ENCODE results near the gene OR52I1.

OR52I1 gene

DNA sequence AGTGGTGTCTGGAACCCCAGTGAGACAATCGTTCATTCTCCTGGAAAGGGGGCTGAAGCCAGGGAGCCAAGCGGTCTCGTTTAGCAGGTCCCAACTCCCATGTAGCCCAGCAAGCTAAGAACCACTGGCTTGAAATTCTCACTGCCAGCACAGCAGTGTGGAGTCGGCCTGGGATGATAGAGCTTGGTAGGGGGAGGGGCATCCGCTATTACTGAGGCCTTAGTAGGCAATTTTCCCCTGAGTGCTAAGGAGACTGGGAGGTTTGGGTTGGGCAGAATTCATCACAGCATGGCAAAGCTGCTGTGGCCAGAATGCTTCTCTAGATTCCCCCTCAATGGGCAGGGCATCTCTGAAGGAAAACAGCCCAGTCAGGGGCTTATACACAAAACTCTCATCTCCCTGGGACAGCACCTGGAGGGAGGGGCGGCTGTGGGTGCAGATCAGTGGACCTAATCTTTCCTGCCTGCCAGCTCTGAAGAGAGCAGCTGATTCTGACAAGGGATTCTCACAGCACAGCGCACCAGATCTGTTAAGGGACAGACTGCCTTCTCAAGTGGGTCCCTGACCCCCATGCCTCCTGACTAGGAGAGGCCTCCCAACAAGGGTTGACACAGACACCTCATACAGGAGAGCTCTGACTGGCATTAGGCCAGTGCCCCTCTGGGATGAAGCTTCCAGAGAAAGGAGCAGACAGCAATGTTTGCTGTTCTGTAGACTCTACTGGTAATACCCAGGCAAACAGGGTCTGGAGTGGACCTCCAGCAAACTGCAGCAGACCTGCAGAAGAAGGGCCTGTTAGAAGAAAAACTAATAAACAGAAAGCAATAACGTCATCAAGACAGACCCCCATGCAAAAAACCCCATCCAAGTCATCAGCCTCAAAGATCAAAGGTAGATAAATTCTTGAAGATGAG is 34.1 kb upstream of the OR52I1 start:
- no peak overlapping the region for H3K4me3 Mint-ChIP-seq
- H3K27me3 Mint-ChIP-seq (ENCODE audit: low read depth), result no peaks in the 10 kb centered on the region
- H3K36me3 Mint-ChIP-seq (ENCODE audit: low read depth), result no peaks in the 10 kb centered on the region
- H3K9me3 Mint-ChIP-seq, result peaks cover 25% of the 10 kb centered on the region
- TF ChIP-seq, protein P1, sequence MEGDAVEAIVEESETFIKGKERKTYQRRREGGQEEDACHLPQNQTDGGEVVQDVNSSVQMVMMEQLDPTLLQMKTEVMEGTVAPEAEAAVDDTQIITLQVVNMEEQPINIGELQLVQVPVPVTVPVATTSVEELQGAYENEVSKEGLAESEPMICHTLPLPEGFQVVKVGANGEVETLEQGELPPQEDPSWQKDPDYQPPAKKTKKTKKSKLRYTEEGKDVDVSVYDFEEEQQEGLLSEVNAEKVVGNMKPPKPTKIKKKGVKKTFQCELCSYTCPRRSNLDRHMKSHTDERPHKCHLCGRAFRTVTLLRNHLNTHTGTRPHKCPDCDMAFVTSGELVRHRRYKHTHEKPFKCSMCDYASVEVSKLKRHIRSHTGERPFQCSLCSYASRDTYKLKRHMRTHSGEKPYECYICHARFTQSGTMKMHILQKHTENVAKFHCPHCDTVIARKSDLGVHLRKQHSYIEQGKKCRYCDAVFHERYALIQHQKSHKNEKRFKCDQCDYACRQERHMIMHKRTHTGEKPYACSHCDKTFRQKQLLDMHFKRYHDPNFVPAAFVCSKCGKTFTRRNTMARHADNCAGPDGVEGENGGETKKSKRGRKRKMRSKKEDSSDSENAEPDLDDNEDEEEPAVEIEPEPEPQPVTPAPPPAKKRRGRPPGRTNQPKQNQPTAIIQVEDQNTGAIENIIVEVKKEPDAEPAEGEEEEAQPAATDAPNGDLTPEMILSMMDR (IDR thresholded peaks at IDR 0.05; ENCODE audit: unreplicated experiment in 3 of 3), result no peak
- peak overlapping the region in 1 of 3 experiments; percentile 87 for H3K27ac Mint-ChIP-seq
- no peaks in the 10 kb centered on the region for H3K4me1 Mint-ChIP-seq

DNA sequence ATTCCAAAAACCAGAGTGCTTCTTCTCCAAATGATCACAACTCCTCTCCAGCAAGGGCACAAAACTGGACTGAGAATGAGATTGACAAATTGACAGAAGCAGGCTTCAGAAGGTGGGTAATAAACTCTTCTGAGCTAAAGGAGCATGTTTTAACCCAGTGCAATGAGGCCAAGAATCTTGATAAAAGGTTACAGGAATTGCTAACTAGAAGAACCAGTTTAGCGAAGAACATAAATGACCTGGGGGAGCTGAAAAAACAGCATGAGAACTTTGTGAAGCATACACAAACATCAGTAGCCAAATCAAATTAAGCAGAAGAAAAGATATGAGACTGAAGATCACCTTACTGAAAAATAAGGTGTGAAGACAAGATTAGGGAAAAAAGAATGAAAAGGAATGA is 33.4 kb upstream of the OR52I1 start:
- Mint-ChIP-seq H3K4me1 (no peaks in the 10 kb centered on the region), H3K9me3 (peaks cover 25% of the 10 kb centered on the region)
- TF ChIP-seq, protein P1 (IDR thresholded peaks at IDR 0.05; ENCODE audit: unreplicated experiment in 3 of 3), result no peak

GRCh38 chr11:4565371-4565770 is 28.5 kb upstream of the OR52I1 start:
- peaks cover 25% of the 10 kb centered on the region for H3K9me3 Mint-ChIP-seq
- no peaks in the 10 kb centered on the region for H3K4me1 Mint-ChIP-seq
- TF ChIP-seq, protein P1 (IDR thresholded peaks at IDR 0.05; ENCODE audit: unreplicated experiment in 3 of 3), result no peak
- H3K27ac Mint-ChIP-seq, result no peak overlapping the region
- no peaks in the 10 kb centered on the region for H3K27me3 Mint-ChIP-seq (ENCODE audit: low read depth)
- H3K4me3 Mint-ChIP-seq, result no peak overlapping the region
- H3K36me3 Mint-ChIP-seq (ENCODE audit: low read depth), result no peaks in the 10 kb centered on the region

More for the DNA sequence above, 33.4 kb upstream of the OR52I1 start:
- Mint-ChIP-seq H3K27me3 (ENCODE audit: low read depth) (no peaks in the 10 kb centered on the region), H3K27ac (peak overlapping the region in 1 of 3 experiments; percentile 87), H3K4me3 (no peak overlapping the region), H3K36me3 (ENCODE audit: low read depth) (no peaks in the 10 kb centered on the region)

- no peak overlapping the region for H3K27ac Mint-ChIP-seq
- TF ChIP-seq, protein P1 (IDR thresholded peaks at IDR 0.05; ENCODE audit: unreplicated experiment in 3 of 3), result no peak
Observed at GRCh38 chr11:4569075-4569474, 24.8 kb upstream of the OR52I1 start.

GRCh38 chr11:4576880-4577279 is 17.0 kb upstream of the OR52I1 start:
- Mint-ChIP-seq H3K4me1 (no peaks in the 10 kb centered on the region), H3K36me3 (ENCODE audit: low read depth) (no peaks in the 10 kb centered on the region), H3K4me3 (no peak overlapping the region), H3K27ac (no peak overlapping the region), H3K9me3 (no peaks in the 10 kb centered on the region), H3K27me3 (ENCODE audit: low read depth) (peaks cover 23% of the 10 kb centered on the region)
- TF ChIP-seq, protein P1 (IDR thresholded peaks at IDR 0.05; ENCODE audit: unreplicated experiment in 3 of 3), result no peak

More at GRCh38 chr11:4569075-4569474, 24.8 kb upstream of the OR52I1 start:
- Mint-ChIP-seq H3K4me1 (no peaks in the 10 kb centered on the region), H3K4me3 (no peak overlapping the region), H3K27me3 (ENCODE audit: low read depth) (no peaks in the 10 kb centered on the region), H3K9me3 (peaks cover 5% of the 10 kb centered on the region), H3K36me3 (ENCODE audit: low read depth) (no peaks in the 10 kb centered on the region)

DNA sequence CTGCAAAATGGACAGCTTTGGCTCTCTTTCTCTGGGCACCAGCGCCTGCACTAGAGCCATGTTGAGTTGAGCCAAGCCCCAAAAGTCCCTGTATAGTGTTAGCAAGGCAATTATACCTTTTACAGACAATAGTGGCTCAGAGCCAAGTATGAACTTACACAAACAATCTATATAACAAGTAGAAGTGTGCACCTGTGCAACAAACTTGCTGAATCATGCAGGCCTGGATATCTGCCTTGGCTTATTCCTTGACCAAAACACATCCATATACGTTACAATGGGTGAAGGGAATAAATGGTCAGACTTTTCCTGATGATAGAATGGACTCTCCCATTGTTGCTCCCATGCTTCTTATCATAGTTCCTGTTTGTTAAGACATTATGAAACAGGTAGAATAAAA is 16.1 kb upstream of the OR52I1 start:
- H3K27me3 Mint-ChIP-seq (ENCODE audit: low read depth), result peaks cover 24% of the 10 kb centered on the region
- no peaks in the 10 kb centered on the region for H3K9me3 Mint-ChIP-seq
- H3K27ac Mint-ChIP-seq, result no peak overlapping the region
- TF ChIP-seq, protein P1 (IDR thresholded peaks at IDR 0.05; ENCODE audit: unreplicated experiment in 3 of 3), result no peak
- H3K36me3 Mint-ChIP-seq (ENCODE audit: low read depth), result no peaks in the 10 kb centered on the region
- no peaks in the 10 kb centered on the region for H3K4me1 Mint-ChIP-seq
- no peak overlapping the region for H3K4me3 Mint-ChIP-seq
